GM21423 (cell line): ENCODE measurements around the gene HADHA.

ENCODE experiments used
- ATAC-seq: cut with Tn5 transposase; IDR thresholded peaks from one replicate; pipeline ENCODE4 v1.9.1; 2021; ENCODE audit warnings: mild to moderate bottlenecking, moderate library complexity; ENCODE audit not compliant: unreplicated experiment

The HADHA gene

GRCh38 chr2:26148501-26148900, 95.9 kb downstream of the HADHA start:
- no peak for ATAC-seq

GRCh38 chr2:26144953-26145680, 99.3 kb downstream of the HADHA start:
- no peak for ATAC-seq

- ATAC-seq = no peak
Measured at GRCh38 chr2:26144031-26144430, 100.4 kb downstream of the HADHA start.

- no peak for ATAC-seq
Measured at GRCh38 chr2:26141145-26141769, 103.2 kb downstream of the HADHA start.
